GM19099 (cell line): ENCODE data around the gene GPM6B.

Experiments
- POLR2A ChIP-seq: IDR thresholded peaks from 3 replicates; pipeline ENCODE4 v1.6.1; 2011; ENCODE audit warnings: low read depth; ENCODE audit not compliant: insufficient read length; ENCODE audit errors: extremely low read depth

The GPM6B gene

DNA sequence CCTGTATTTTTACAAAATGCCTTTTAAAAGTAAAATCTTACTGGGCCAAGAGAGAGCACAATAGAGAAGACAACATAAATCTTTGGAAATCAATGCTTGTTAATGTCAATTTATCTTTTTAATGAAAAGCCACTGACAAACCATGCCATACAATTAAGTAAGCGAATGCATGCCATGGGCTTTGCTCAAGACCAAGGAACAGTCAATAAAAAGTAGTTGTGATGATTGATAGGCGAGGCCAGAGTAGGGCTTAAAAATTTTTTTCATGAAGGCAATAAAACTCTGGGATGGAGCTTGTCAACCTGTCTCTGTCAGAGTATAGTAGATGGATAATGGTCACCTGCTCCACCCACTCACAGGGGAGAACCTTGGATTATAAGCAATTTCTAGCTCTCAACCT, 17.5 kb upstream of the GPM6B start:
- no peak for TF ChIP-seq POLR2A

DNA sequence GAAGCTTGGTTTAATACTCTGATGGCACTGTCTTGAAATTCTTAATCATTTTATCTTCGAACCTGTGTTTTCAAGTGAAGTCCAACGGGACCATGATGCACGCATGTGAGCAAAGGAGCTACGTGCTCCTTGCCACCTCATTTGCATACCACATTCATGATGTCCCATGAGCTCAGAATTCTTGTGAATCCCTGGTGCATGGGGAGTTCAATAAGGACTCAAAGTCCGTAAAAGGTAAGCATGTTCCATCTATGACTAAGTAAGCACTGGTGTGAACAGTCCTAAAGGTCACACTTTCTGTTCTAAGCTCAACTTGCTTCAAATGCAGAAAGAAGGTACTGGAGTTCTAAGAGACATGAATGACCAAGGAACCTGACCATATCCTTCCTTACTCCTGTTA, 13.1 kb upstream of the GPM6B start:
- no peak for TF ChIP-seq POLR2A

DNA sequence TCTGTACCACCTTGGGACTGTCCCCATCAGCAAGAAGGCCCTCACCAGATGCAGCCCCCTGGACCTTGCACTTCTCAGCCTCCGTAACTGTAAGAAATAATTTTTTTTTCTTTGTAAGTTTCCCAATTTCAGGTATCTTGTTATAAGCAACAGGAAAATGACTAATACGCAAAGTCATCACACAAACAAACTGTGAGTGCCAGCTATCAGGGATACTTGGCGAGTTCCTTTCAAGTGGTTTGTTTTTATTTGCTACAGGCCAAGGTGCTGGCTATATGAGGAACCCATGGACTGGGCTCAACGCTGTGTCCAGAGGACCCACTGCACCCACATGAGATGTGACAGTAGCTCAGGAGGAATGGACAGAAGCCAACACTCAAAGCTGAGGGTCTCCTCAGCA, 11.5 kb upstream of the GPM6B start:
- TF ChIP-seq POLR2A, result no peak

DNA sequence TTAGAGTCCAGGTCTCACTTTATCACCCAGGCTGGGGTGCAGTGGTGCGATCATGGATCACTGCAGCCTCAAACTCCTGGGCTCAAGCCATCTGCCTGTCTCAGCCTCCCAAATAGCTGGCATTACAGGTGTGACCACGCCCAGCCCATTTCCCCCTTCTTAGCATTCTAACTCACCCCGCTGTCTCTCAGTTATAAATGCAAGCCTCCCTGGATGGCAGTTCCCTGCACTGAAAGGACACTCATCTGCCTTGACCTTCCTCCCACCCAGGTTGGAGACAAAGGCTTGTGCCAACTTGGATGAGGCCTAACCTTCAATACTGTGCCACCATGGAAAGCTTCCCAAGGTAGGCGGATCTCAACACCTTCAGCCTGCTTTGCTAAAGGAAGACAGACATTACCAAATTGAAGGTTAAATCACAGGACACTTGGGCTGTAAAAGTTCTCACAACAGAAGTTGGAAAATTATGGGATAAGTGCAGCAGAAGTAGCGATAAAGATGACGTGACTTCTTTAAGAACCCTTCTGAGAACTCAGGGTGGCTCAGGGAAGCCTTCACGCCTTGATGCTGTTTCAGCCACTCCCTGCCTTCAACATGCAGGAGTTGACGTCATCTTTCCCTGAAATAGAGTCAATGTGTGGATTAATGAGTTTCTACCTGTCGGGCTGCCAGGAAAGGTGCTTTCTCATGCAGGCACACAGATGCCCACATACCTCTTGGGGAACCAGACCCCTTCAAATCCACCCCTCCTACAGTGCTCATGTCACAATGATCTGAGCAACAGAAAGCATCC, 10.6 kb upstream of the GPM6B start:
- TF ChIP-seq POLR2A, result no peak

DNA sequence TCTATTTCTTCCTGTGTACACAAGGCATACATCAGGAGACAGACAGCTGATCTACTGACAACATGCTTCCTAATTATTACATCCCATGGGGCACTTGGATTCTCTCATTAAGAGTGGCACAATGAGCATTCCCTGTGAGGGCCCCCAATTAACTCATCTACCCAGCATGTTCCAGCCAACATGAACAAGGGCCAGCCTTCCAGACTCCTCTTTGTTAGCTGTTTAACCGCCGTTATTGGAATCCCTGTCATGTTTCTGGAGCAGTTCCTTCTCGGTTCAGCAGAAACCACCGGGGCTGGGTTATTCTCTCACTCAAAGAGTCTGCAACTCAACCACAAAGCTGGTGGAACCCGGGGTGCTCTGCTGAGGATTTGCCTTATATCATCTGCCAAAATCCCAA, 9.9 kb upstream of the GPM6B start:
- no peak for TF ChIP-seq POLR2A

DNA sequence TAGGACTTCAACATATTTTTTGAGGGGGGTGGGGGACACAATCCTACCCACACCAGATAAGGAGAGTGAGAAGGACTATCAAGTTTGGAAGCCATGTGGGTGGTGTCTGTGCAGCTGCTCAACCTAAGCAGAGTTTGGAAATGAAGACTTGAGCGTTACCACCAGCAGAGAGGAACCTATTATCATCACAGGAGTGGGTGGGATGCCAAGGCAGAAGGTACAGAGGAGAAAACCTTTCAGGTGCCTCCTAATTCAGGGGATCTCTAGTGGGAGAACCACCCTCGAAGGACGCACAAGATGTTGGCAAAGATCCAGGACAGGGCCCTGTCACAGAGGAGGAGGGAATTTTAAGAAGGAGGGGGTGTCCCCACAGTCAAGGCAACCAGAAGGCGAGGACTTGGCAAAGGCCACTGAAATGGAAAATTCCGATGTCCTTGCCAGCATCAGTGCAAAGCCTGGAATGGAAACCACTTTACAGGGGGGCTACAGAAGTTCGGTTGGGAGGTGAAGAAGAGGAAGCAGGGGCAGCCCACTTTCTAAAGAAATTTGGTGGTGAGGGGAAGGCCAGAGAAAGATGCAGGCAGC, 8.4 kb upstream of the GPM6B start:
- no peak for TF ChIP-seq POLR2A

DNA sequence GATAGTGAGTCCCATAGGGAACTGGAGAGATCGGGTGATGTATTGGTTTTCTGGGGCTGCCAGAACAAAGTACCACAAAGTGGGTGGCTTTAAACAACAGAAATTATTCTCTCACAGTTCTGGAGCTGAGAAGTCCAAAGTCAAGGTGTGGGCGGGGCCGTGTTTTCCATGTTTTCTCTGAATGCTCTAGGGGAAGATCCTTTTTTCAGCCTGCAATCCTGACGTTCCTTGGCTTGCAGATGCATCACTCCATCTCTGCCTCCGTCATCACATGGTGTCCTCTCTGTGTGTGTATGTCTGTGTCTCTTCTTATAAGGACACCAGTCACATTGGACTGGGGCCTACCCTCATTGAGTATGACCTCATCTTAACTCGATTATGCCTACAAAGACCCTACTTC, 7.9 kb upstream of the GPM6B start:
- no peak for TF ChIP-seq POLR2A

DNA sequence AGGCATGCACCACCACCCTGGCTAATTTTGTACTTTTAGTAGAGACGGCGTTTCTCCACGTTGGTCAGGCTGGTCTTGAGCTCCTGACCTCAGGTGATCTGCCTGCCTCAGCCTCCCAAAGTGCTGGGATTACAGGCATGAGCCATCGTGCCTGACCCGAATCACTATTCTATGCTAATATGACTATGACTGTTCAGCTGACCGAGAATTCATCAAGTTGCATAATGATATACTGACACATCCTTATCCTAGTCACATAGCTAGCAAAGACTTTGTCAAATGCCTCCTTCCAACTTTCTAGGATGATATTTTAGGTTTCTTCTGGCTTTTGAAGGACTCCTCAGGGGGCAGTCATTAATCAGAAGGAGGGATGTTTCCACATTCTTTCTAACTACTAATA, 4.8 kb upstream of the GPM6B start:
- TF ChIP-seq POLR2A, result no peak

DNA sequence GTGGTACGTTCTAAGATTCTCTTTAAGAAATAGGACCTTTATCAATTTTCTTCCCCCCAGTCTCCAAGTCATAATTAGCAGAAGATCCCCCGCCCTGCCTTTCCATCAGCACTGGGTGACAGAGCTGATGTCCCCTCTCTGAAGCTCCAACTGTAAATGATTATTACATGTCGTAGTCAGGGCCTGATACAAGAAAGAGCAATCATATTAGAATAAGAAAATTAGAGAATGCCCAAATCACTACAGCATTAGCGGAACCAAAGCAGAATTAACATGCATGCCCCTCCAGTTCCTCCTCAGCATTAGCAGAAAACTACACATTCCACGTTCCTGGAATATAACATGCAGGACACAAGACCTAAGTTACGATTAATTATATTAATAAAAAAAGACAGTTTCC, 717 bp downstream of the GPM6B start:
- TF ChIP-seq POLR2A, result no peak

DNA sequence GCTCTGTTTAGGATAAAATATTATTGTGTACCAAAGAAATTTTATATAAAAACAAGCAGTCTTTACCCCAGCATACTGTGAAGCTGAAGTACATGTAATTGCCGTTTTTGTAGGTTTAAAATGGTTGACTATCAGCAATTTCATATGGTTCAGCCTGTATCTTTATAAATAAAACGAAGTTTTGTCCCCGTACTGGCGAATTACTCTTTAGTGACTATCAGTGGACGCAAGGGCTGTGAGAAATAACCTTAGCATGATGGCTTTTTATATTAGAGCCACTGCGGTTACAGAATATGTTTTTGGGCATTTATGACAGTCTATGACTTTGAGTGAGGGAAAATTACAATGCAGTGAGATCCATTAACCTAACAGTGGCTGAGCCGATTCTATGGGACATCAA, 1.2 kb downstream of the GPM6B start:
- no peak for TF ChIP-seq POLR2A

DNA sequence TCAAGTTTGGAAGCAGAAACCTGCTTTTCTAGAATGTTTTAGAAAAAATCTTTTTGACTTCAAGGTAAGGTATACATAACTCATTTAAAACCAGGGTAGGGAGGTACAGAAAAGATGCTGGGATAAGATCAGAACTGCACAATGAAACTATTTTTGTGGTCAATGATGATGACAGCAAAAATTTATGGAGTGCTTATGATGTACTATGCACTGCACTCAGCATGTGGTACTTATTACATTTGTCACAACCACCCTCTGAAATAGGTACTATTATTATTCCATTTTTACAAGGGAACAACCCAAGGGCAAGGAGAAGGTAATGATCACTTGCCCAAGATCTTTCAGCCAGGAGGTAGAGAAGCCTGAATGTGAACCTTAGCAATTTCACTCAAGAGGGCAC, 8.0 kb downstream of the GPM6B start:
- no peak for TF ChIP-seq POLR2A

DNA sequence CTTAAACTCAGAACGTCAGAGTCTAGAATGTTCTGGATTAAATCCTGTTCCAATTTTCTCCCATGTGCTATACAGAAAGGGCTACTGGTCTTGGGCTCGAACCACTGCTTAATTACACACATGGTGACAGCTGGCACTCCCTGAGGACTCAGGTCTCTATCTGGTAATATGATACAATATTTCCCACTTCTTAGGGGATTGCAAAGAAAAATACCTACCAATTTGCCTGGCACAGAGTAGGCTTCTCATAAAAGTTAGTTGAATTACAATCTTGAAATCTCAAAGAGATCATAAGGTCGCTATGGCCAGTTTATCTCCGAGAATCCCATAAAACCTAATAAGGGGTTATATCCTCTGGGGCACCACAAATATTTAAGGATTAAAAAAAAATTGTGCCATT, 8.6 kb downstream of the GPM6B start:
- TF ChIP-seq POLR2A, result no peak

DNA sequence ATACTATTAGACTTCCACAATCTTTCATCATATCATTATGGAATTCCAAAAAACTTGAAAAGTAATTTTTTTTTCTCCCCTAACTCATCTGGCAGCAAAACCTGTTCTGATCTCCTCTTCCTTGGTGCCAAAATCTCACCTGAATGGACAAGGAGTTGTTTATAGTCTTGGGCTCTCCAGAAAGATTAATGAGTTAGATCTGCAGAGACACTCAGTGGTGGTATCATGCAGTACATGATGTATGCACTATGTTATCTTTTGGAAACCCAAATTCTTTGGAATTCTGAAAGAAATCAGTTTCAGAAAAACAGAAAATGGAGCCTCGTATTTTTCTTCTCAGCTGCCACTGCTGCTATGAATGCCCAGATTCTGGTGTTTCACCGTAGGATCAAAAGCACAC, 11.7 kb downstream of the GPM6B start:
- no peak for TF ChIP-seq POLR2A

DNA sequence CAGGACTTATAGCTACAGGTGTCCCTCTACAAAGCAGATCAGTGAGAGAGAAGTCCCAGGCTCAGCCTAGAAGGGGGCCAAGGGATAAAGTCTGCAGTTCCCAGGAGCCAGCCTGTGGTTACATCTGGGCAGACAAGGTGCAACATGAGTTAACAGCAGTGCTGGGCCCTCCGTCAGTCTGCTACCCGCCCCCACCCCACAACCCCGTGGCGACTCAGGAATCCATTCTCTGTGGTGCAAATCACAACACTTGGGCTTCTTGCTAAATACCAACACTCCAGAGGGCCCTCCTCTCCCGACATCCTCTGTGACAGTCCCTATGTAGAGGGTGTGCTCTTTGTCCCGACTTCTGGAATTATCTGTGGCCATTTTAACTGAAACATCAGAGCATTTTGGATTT, 13.8 kb downstream of the GPM6B start:
- TF ChIP-seq POLR2A, result no peak

DNA sequence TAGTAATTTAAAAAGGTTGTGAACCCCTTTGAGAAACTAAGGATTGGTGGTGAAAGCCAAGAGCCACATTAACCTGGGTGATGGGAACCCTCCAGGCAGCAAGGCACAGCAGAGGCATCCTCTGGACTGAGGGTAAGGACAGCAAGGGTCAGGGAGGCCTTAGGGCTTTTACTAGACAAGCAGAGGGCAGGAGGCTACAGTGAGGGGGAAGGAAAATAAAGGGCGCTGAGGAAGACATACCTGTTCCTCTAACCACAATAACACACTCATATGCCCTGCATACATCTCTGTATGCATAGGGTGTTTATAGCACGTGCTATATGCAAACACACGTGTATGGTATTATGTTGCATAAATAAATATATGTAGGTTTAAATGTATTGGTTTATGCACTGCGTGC, 18.7 kb downstream of the GPM6B start:
- TF ChIP-seq POLR2A, result no peak

DNA sequence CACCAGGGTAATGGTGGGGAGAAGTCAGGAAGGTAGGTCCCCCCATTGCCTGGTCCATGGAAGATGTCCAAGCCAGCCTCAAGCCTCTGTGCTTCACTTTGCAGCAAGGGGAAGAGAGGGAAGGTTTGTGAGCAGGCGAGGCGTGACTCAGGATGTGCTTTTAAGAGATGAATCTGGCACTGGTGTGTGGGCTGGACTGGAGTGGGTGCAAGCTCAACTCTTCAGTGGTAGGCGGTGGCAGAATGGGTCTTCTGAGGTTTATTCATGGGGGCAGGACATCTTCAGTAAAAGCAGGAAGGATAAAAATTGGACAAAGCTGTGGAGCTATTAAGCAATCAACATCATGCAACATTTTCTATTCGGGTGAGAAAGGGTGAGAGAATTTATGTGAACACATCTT, 19.4 kb downstream of the GPM6B start:
- TF ChIP-seq POLR2A, result no peak

DNA sequence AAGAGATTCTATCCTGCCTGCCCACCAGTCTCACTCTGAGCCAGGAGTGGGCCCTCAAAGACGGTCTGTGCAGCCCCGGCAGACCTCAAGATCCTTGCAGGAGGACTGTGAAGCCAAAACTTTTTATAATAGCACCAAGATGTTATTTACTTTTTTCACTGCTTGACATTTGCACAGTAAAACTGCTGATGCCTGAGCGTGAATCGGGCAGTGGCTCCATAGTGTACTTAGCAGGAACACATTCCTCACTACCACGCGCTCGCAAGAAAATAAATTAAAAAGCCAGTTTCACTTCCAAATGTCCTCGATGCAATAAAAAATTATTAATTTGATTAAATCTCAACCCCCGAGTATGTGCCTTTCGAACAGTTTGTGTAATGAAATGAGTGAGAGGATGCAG, 22.5 kb downstream of the GPM6B start:
- no peak for TF ChIP-seq POLR2A
